Stimulated activated CD8-positive, alpha-beta memory T cell treated with anti-CD3 and anti-CD28 coated beads, Interleukin-12 subunit alpha, Interleukin-12 subunit beta, amount 100 ng/mL, for 1 hour (primary cell): ENCODE measurements around the gene LRRC4B.
A peak's percentile ranks its signal among the peaks of the same experiment; 100 is the strongest.
"Not testable (repeated sequence)": the region's sequence is repeated elsewhere in the genome, so short reads cannot be mapped to it uniquely, and the experiment has no call there.

Experiments used
- DNase-seq: peaks from one replicate; pipeline ENCODE4 v3.0.0-alpha.2; 2020; ENCODE audit warnings: low read depth

The LRRC4B gene

GRCh38 chr19:50552540-50552939, 15.7 kb downstream of the LRRC4B start:
- no peak for DNase-seq

DNA sequence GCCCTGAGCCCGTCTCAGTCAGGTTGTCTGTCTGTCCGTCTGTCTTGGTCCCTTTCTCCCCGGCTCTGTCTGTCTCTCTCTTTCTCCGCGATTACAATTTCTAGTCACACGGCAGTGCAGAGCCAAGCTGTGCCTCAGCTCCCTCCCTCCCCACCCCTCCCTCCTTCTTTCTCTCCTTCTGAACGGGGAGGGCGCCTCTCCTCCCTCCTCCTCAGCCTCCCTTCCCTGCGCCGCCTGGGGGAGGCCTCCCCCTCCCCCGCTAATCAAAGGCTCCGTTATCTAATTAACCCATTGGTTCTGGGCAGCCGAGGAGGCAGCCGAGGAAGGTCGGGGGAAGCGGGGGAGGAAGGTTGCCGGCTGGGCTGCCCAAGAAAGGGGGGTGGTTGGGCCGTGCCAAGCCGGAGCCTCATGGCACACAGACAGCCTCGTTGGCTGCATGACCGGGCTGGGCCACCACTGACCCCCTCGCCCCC, 16.5 kb downstream of the LRRC4B start:
- DNase-seq: no peak

DNA sequence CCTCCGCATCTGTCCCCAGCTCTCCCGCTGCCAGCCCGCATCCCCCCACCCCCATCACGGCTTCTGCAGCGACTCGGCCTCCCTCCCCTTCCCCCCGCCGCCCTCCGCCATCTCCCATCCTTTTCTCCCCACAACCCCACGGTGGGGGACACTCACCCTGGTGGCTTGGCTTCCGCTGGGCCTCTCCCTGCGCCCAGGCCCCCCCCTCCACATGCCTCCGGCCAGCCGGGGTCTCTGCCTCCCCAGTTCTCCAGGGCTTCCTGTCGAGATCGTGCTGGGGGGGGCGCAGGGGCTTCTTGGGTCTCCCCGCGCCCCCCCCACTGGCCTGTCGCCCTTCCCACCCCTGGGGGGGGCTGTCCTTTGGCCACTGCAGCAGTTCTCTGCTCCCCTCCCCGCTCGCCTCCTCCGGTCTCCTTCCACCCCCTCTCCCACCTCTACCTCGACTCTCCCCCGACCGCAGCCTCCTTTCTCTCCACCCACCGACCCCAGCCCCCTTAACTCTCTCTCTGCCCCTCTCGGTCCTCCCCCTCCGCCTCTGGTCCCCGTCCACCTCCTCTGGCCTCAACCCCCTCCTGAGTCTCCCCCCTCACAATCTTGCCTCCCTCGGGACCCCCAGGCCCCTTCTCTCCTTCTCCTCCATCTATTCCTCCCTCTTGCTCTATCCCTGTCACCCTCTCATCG, 17.1 kb downstream of the LRRC4B start:
- DNase-seq: no peak

DNA sequence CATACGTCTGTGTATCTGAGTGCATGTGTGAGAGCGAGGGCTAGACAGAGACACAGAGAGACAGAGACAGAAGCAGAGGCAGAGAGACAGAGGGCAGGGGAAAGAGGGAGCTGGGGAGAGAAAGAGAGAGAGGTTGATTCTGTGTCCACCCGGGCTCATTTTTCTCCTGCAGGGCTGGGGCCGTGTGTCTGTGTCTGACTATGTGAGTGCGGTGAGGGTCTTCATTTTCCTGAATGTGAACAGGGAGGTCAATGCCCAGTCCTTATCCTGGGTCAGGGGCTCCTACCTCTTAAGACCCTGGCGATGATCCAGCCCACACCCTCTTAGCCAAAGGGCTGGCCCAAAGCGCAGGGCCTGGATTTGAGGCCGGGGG, 17.7 kb downstream of the LRRC4B start:
- no peak for DNase-seq

- DNase-seq: no peak
These were observed 18.2 kb downstream of the LRRC4B start for GRCh38 chr19:50549927-50550593.

DNA sequence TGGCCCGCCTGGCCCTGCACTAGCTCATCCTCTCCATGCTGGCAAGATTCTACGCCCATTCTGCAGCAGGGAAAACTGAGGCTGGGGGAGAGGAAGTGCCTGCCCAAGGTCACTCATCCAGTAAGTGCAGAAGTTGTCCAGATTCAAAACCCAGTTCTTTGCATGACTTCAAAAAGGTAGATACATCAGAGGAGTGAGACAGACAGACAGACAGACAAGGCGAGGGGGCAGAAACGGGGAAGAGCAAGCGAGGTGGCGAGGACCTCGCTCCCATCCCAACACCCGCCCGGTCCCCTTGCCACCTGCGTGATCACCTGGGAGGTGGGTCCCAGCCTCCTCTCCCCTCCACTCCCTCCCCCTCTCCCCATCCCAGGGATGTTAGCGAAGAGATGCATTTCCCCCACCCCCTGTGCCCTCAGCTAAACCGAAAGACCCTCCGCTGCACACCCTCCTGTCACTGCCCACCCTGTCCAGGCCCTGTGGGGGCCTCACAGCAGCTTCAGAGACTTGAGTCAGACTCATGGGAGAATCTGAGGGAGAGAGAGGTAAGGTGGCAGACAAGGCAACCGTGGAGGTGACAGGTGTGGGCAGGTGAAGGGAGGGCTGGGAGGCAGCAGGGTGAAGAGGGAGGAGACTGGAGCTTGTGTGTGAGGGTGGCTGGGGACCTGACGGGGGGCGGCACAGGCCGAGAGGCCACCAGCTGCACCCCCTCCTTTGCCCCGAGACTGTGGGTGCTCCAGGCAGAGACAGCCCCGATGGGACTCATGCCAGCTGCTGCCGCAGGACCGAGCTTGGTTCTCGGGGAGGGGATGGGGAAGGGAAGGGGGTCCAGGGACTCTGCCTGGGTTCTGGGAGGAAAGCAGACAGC, 18.9 kb downstream of the LRRC4B start:
- DNase-seq: no peak

- no peak for DNase-seq
These were observed 19.8 kb downstream of the LRRC4B start for GRCh38 chr19:50548191-50549058.

- no peak for DNase-seq
These were observed 20.6 kb downstream of the LRRC4B start for GRCh38 chr19:50547385-50548190.

DNA sequence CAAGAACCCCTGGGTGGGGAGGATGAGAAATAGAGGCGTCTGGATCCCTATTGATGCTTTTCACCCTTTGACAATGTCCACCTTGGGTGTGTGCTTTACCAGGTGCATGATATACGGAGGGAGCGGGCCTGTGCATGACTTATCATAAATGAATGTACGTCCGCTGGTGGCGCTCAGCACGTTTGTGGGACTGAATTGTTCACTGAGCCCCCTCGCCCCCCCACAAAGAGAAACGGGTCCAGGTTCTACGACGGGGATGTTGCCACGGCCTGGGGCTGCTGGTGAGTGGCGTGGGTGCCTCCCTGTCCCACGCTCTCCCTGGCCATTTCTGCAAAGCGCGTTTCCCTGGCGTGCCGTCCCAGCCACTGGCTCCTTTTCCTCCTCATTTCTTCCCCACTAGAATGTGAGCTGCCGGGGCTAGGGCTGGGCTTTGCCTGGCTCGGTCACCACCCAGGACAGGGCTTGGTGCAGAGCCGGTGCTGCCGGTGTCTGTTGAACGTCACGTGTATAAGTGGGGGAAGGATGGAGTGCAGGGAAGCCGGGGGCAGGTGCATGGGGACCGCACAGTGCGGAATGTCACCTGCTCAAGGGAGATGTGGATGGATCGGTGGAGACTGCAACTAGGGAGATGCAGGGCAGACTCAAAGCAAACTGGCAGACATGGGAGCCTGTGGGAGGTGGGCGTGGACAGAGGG, 21.6 kb downstream of the LRRC4B start:
- no peak for DNase-seq

GRCh38 chr19:50542943-50543342, 25.3 kb downstream of the LRRC4B start:
- DNase-seq: no peak

- peak; percentile 33 for DNase-seq
These were observed 30.4 kb downstream of the LRRC4B start for GRCh38 chr19:50537769-50538230.

DNA sequence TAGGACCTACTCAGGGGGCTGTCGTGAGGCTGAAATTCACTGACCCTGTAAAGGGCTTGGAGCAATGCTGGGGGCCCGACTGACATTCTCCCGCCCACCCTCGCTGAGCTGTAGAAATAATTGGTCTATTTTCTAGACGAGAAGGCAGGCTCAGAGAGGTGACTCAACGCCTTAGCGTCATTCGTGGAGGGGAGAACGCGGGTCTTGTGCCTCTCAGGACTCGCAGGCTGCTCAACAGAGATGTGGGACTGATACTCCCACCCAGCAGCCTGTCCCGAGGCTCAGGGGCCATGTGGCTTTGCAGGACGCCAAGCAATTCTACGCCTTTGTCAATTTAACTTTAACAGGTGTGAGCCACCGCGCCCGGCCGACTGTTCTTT, 30.9 kb downstream of the LRRC4B start:
- DNase-seq: no peak

DNA sequence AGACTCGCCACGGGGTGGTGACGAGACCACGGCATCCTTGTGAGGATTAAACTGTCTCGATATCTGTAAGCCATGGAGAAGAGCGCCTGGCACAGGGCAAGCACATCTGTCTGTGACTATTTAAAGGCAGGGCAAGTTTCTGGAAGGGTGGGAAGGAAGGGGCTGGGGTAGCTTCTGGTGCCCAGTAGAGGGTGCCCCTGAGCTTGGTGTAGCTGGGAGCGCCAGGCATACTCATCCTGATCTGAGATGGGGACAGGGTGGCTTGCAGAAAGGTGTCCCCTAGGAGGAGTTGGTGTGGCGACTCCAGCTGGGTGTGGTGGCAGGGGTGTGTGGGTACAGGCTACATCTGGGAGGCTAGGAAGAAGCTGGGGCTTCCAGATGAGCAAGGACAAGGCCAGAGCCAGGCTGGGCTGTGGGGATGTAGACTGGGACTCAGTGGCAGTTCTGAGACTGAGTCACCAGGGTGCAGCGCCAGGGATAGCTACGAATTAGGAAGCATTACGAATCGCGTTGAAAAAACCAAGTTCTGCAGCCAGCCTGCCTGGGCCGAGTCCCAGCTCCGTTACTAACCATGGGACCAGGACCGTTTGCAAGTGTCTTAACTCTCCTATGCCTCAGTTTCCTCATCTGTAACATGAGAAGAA, 31.5 kb downstream of the LRRC4B start:
- DNase-seq: no peak

DNA sequence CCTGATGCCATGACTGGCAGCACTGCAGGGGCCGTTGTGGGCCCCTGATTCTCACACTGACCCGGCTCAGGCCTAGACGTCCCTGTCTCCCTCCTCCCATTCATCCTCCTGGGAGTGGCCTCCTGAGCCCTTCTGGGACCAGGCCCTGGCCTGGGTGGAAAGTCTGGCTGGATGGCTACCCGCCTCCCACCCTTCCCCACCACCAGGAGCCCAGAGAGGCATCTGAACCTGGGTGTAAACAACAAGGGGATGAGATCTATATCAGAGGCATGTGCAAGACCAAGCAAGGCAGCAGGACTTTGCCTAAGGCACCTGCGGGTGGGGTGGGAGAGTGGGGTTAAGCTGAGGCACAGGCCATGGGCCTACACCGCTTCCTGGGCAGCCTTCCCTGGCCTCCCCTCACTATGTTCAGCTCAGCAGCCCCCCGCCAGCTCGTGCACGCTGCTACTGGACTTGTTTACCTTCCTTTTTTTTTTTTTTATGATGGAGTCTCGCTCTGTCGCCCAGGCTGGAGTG, 32.5 kb downstream of the LRRC4B start:
- DNase-seq: no peak

- no peak for DNase-seq
These were observed 33.8 kb downstream of the LRRC4B start for GRCh38 chr19:50534478-50534877.

- DNase-seq: no peak
These were observed 35.3 kb downstream of the LRRC4B start for GRCh38 chr19:50532952-50533351.

DNA sequence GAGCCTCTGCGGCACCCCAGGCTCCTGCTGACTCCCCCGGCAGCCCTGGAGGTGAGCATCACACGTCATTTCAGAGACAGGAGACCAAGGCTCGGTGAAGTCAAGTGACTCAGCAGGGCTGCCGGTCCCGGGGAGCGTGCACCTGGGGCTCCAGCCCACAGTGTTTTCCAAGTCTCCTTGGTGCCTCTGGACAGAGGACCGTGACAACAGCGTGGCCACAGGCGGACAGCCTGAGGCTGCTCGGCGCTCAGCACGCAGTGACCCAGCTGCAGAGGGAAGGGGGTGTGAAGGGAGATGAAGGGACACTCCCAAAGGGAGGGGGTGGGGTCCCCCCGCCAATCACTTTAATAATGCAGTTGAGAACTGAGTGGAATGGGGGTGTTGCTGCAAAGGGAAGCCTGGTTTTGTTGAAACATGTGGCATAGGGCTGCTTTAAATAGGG, 37.0 kb downstream of the LRRC4B start:
- DNase-seq: no peak

GRCh38 chr19:50528052-50528451, 40.2 kb downstream of the LRRC4B start:
- DNase-seq: not testable (repeated sequence)

DNA sequence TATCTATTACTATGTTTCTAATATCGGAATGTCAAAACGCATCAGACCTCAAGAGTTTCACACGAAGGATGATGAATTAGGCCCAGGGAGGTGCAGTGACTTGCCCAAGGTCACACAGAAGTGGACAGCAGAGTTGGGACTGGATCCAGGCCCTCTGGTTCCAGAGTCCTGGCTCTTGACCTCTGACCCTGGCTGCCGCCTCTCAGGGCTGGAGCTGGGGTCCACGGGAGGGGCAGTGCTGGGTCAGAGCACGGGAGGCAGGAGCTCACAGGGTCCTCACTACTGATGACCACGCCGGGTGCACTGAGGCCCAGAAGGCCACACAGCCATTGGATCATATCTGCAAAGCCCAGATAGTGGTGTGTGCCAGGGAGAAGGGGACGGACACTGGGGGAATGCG, 45.4 kb downstream of the LRRC4B start:
- DNase-seq: no peak
